NCI-H524 (cell line): Measurements from ENCODE around the gene IRF2.

Experiments used
- DNase-seq, 2 experiments: peaks; one replicate each; lab custom pipeline; 2025; lab: John Stamatoyannopoulos, UW

IRF2 gene

DNA sequence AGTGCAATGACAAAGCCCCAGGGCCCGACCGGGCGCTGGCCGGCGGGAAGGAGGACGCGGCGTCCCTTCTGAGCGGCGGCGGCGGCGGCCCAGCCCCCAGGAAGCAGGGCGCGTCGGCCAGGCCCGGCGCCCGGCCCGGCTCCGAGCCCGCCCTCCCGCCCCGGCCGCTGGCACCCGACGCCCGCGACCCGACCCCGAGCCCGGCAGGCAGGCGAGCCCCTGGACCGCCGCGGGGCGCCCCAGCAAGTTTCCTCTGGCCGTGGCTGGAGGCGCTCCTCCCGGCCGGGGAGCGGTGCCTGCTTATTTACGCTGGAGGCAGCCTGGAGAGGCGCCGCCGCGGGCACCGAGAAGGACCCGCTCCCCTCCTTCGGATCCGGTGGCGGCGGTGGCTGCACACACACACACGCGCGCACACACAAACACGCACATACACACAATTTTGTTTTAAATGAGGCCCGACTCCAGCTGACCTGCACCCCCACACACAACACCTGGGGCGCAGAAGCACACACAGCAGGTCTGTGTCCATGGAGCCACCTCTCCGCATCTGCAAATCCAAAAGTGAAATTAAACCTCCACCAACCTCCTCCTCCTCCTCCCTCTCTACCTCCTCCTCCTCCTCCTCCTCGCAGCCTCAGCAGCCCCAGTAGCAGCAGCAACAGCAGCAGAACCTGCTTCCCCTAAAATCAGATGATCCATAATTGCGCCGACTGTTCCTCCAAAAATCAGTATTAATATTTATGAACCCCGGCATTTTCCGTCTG lies 669 bp downstream of the IRF2 start:
- peak in 1 of 2 experiments; percentile 11 for DNase-seq

DNA sequence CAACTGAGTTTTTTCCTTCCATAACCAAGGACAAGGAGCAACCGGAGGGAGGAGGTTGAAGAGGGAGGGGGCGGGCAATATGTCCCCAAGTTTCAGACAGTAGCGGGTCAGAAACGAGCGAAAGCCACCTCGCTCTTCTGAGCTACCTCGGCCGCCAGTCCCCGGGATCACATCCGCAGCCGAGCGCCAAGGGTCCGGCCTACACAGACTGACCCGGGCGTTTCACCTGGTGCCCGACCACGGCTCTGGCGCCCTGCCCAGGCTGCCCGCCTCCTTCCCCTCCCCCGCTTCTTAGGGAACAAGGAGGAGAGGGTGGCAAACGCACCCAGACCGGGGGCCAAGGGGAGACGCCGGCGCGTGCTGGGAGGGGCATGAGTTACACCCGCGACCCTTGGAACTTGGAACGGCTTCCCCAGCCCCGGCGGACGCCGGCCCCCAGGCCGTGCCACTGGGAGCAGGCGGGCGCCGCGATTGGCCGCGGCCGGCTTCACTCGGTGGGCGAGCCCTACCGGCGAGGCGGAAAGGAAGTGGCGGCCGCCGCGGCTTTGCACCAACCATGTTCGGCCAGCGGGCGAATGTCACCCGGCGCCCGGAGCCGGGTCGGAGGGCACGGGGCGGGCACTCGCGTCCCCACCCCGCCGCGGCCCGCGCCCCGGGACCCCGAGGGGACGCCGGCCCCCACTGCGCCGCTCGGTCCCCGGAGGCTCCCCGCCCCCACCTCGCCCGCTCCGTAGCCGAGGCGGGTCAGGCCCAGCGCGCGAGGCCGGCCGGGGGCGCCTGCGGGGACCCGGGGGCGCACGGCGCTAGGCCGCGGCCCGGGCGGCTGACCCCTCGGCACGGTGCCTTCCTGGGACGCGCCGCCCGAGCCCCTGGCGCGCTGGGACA lies 1.5 kb downstream of the IRF2 start:
- DNase-seq: peak; percentile 3 to 21

DNA sequence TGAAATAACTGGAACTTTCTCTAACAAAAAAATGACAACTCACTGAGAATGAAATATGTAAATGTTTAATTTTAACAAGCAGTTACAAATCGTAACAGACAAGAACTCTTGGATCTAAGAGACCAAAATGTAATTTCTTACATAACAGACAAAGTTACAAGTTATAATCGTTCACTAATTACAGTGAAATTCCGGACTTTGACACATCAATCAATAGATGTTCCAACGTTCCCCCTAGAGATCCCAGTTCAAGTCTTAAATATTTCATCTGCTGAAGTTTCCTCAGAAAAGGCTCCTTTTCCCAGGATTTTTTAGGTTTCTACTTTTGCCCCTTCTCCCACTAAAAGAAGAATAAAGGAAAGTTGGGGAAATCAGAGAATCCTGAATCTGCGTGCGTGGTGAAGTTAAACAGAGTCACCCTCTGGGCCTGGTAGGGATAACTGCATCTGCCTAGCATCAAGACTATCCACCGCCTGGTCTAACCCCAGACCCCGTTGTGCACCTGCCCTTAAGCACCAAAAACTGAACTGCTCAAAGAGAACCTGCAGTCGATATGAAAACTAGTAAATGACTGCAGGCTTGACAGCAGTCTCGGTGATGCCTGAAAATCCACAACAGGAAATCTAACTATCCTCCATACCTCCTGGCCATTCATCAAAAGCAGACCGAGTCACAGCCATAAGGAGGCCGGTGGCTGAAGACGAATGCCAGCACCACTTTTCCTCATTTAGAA lies 2.3 kb downstream of the IRF2 start:
- DNase-seq: no peak

DNA sequence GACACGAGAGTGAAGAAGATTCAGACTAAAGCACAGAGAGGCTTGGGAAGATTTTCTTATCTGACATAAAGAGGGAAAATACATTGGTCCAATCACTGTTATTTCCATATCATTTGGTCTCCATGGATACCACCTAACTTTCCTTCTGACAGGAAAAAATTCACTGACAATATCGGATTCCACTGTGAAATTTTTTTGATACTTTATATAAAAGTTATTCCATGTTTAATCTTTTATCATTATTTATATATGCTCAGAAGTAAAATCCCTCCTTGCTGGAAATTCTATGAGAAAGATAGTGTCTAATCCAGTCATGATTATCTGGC lies 3.6 kb downstream of the IRF2 start:
- DNase-seq: no peak

DNA sequence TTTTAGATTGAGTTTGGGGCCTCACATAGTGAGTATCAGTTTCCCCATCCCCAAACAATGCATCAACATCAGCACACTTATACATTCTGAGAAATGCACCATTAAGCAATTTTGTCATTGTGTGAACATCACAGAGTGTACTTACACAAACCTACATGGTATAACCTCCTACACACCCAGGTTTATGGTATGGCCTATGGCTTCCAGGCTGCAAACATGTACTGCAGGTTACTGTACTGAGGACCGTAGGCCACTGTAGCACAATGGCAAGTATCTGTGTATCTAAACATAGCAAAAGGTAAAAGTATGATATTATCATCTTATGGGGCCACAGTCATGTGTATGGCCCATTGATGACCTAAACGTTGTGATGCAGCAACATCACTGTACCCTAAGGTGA lies 7.7 kb downstream of the IRF2 start:
- no peak for DNase-seq

DNA sequence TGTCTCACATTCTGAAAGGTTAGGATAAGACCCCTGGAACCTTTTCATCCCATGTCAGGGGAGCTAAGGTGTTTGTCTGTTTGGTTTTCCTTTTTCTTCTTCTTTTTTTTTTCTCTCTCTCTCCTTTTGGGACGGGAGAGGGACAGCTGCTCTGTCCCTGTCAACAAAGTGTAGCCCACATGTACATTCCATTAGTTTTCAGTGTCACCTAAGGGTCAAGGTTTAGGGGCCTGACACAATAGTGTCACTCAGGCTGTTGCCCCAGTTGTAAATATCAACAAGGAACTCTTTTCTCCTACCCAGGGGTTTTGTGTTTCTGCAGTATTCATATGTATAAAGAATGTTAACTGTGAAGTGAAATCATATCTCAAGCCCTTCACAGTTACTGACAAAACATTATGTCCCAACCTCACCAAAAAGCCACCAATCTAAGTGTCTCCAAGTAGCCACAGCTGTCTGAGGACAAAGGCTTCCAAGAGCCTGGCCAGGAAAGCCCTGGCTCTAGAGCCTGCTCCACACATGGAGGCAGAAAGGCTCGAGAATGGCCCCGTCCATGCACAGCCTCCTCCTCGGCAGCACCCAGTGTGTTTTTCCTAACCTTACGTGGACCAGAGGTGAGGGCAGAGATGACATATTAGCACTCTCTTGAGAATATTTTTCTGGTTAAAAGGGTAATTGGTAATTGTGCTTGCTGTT lies 9.4 kb downstream of the IRF2 start:
- no peak for DNase-seq

DNA sequence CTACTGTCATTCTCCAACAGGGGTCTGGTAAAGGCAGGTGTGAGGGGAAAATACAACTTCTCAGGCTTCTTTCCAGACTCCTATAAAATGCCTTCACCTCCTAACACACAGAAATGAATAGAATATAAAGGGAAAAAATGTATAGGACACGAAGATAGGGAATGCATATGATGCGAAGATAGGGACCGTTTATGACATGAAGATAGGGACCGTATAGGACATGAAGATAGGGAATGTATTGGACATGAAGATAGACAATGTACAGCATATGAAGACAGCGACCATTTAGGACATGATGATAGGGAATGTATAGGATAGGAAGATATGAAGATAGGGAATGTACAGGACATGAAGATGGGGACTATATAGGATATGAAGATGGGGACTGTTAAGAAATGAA lies 10.5 kb downstream of the IRF2 start:
- no peak for DNase-seq

DNA sequence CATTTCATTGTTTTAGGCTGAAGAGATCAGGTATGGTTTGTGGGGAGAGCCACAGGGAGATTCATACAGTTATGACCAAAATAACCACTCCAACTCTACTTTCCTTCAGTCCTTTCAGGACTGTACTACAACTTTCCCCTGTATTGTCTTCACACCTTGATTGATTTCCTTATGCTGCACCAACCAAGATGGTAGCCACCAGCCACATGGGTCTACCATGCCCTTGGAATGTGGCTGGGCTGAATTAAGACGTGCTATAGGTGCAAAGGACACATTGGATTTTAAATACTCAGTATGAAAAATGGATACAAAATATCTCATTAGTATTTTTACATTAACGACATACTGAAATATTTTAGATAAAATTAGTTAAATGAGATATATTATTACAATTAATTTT lies 11.2 kb downstream of the IRF2 start:
- no peak for DNase-seq

DNA sequence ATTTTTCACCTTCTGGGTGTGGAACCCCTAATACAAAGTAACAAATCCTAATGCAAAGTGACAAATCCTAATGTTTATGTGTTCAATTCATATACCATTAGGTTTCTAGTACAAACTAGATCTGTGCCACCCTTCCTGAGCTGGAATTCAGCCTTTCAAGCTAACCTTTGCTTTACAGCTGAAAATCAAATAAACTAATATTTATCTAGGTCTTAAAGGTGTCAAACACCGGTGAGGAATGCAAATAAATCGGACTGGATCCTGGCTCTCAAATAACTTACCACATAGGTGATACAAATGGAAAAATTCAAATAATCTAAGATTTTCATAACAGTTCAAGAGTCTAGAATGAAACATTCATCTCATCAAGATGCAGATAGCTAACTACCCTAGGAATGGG lies 11.6 kb downstream of the IRF2 start:
- DNase-seq: no peak

DNA sequence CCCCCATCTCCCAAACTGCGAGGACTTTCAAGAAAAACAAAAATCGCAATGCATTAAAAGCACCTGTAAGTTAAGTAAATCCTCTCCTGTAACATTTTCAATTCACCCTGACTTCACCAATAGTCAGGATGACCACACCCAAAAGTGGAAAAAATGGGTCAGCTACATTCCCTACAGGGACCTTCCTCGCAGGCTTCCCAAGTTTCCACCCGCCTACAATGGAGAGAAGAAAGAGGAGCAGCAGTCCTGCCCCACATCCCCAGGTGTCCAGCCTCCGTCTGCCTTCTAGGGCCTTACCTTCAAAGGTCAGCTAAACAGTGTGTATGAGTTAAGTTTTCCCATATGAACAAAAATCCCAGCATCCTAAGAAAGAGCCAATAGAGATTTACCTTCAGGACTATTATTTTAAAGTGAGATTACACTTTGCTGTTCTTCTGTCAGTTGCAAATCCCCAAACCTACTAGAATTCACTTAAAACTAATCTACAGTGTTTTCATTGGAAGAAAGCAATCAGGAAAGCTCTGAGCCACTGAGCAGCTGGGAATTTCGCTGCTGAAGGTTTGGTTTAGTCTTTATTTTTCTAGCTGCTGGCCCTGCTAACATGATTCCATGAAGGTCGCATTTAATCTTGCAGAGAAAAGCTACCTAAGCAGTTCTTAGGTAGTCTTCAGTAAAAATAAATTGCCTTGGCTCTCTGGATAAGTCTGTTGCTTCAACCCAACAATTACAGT lies 12.5 kb downstream of the IRF2 start:
- no peak for DNase-seq

DNA sequence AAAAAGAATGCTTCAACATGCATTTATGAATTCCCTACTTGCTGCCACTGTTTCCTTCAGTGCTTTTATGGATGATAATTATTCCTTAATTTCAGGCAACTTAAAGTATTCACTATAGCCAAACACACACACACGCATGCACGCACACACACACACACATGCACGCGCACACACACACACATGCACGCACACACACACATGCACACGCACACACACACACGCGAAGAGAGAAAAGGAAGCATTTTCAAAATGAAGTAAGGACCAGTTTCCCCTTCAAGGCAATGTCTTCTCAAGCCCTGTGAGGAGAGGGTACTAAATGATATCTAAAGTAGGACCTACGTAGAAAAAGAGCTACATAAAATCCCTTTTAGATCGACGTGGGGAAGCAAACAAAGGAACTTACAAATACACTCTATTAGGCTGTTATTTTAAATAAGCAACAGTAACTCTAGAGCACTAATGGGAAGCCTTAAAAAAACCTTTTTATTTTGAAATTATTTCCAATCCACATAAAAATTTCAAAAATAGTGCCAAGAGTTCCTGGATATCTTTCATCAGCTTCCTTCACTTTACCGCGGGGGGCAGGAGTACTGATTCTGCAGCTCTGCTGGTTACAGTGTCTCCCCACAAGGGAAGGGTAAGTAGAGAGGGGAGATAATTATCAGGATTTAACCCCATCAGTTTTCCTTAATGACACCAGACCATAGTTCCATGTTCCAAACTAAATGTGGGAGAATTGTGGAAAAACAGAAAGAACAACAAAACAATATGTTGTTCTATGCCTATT lies 13.7 kb downstream of the IRF2 start:
- DNase-seq: no peak

DNA sequence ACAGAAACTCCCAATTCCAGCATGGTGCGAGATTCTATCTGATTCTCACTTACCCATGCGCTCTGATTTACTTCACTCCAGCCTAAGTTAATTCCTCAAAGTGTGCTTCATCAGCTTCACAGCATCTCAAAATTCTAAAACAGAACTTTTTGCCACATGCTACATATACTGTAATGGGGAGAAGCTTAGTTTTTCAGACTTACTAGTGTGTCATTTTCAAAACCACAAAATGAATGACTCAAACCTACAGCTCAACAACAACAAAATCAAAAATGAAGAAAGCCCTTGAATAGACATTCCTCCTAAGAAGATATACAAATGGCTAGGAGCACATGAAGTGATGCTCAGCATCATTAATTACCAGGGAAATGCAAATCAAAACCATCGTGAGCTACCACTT lies 14.9 kb downstream of the IRF2 start:
- no peak for DNase-seq

DNA sequence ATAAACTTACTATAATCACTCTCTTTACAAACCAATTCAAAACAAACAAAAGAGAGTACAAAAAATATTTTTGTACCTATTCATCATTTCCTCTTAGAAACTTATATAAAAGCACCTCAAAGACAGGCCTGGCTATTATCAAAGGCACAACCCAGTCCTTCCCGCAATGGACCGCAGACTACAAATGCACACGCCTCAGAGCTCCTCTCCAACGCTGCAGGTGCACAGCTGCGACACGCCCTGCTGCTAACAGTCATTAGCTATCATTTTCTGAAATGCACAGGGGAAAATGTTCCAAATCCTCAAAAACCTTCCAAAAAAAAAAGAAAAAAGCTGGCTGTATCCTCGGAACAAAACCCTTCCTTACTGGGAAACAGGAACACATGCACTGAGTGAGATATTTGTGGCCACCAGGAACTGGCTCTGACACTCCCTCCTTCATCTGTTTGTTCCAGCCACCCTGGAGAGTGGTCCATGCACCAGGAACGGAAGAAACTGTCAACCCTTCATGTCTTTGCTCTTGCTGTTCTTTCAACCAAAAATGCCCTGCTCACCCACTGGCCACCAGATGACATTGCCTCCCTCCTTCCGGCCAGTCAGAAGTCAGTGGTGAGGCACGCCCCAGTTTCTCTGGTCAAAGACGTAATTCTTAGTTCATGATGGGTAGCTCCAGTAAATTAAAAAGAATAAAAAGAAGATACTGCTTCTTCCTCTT lies 16.7 kb downstream of the IRF2 start:
- no peak for DNase-seq

DNA sequence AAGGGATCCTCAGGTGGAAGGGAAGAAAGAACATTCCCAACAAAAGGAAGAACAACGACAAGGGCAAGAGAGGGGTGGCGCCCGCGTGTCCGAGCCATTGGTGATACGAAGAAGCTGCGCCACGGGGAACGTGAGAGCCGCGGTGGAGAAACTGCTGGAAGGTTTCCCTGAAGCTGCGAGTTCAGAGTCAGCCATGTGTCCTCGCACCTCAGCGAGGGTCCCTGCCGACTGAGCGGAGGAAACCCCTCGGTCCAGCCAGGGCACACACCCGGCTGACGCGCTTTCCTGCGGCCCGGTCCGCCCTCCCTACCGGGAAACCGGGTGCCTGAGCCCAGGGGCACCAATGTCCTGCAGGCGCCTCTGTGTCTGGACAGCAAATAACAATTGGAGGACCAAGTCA lies 18.0 kb downstream of the IRF2 start:
- DNase-seq: no peak

DNA sequence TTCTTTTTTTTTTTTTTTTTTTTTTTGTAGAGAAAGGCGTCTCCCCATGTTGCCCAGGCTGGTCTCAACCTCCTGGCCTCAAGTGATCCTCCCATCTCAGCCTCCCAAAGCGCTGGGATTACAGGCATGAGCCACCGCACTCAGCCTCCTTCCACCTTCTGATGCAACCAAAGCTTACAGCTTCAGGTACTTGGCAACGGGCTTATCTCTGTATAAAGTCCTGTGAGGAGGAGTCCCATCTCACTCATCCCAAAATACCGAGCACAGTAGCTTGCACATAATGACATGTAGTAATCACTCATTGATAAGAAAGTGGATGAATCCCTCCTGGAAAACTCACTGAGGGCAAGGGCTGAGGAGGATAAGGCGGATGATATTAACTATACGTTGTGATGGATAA lies 19.1 kb downstream of the IRF2 start:
- DNase-seq: no peak

DNA sequence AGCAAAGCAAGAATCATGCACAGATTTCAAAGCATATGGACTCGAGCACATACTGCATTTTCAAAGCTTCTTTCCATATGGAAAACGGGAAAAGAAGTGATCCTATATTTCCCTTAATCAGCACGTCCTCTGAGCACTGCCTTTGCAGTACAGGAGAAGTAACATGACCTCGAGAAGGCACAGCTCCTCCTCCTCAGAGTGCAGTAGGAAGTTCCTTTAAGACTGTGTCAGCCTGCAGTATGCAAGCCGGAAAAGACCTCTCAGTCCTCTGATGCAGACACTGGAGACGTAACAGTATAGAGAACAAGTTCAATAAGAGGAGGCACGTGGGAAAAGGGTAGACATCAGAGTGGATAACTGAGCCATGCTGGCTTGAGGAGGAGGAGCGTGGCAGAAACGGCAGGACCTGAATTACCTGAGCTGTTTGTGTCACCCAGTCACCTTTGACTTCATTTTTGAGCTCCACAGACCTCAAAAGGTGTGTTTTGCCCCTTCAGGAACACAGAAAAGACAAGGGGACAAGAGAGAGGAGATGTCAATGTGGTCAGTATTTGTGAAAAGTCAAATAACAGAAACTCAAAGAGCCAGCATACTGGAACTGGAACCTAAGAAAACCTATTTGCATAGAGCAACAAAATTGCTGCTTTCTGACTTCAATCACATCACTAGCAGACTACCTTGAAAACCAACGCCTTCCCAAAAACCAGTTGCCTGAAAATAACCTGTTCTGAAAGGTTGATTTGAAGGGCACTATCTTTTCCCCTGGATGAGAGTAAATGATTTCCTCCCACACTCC lies 20.8 kb downstream of the IRF2 start:
- peak in 1 of 2 experiments; percentile 14 for DNase-seq

DNA sequence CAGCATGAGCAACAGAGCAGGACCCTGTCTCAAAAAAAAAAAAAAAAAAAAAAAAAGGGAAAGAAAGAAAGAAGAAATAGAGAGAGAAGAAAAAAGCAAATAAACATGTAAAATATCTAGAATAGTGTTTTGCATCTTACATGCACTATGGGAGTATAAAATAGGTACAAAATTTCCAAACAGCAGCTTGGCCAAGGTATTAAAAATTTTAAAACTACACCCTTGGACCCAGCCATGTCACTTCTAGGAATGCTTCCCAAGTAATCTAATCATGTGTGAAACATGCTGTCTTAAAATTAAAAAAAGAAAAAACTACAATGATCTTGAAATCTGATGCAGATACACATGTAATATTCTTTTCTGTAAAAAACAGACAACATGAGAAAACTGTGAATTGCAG lies 21.6 kb downstream of the IRF2 start:
- DNase-seq: no peak

DNA sequence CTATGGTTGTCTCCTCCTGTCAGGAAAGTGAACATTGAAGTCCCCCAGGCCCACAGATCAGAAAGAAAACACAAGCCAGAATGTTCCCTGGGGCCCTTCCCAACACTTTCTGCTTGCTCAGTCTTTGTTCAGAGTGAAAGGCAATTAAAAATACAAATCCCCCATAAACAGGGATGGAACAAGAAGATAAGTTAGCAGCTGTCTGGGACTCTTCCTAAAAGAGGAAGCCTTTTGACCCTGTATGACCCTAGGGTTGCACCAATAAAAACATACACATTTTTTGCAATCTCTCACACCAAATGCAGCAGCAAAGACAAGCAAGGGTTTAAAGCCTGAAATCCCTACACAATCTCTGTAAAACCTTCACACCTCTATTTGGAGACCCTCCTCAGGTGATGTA lies 22.6 kb downstream of the IRF2 start:
- DNase-seq: no peak
